Astrocyte (in vitro differentiated cells and primary cell): Measurements from ENCODE around the gene PLCH1. TPM values are rescaled to one million over a fixed set of nuclear protein-coding genes. Genes with fewer than 3 reads are reported as not detected.

Source experiments
- DNase-seq: peaks from one replicate; pipeline ENCODE4 v3.0.0-alpha.2; 2010; ENCODE audit warnings: low read depth
- FAIRE-seq: peaks from 2 replicates; lab custom pipeline; 2011; peaks lifted over from hg19 to GRCh38; lab: Jason Lieb, UNC
- H2AFZ ChIP-seq: 2 replicates; pipeline ENCODE4 v1.6.0; 2012; ENCODE audit warnings: low read depth, low read length, inconsistent platforms
- H3K27ac ChIP-seq: 2 replicates; pipeline ENCODE4 v1.5.1; 2011; ENCODE audit warnings: low read depth, low read length, inconsistent platforms
- H3K27me3 ChIP-seq: 2 replicates; pipeline ENCODE4 v1.6.0; 2011; ENCODE audit warnings: low read length, inconsistent platforms; ENCODE audit not compliant: insufficient read depth
- H3K36me3 ChIP-seq: 2 replicates; pipeline ENCODE4 v1.5.1; 2011; ENCODE audit warnings: low read length, inconsistent platforms; ENCODE audit not compliant: insufficient read depth
- H3K4me1 ChIP-seq: 2 replicates; pipeline ENCODE4 v1.5.1; 2011; ENCODE audit warnings: low read length, inconsistent platforms; ENCODE audit not compliant: insufficient read depth
- H3K4me2 ChIP-seq: 2 replicates; pipeline ENCODE4 v1.6.0; 2012; ENCODE audit warnings: low read length, inconsistent platforms
- H3K4me3 ChIP-seq: 2 replicates; pipeline ENCODE4 v1.5.1; 2011; ENCODE audit warnings: low read depth, mild to moderate bottlenecking, low read length, inconsistent platforms; ENCODE audit not compliant: insufficient read depth
- H3K79me2 ChIP-seq: 2 replicates; pipeline ENCODE4 v1.6.0; 2012; ENCODE audit warnings: mild to moderate bottlenecking, low read length, inconsistent platforms; ENCODE audit not compliant: insufficient read depth
- H3K9ac ChIP-seq: 2 replicates; pipeline ENCODE4 v1.6.0; 2012; ENCODE audit warnings: mild to moderate bottlenecking, low read length, inconsistent platforms
- H3K9me3 ChIP-seq: 2 replicates; pipeline ENCODE4 v1.5.1; 2012; ENCODE audit warnings: low read depth, mild to moderate bottlenecking, low read length, inconsistent platforms; ENCODE audit not compliant: insufficient read depth
- H4K20me1 ChIP-seq: 2 replicates; pipeline ENCODE4 v1.6.0; 2012; ENCODE audit warnings: low read length, inconsistent platforms; ENCODE audit not compliant: insufficient read depth
- H3K27ac Mint-ChIP-seq: one replicate; pipeline ENCODE4 v1.8.0; 2021; ENCODE audit warnings: mild to moderate bottlenecking, mixed read lengths; ENCODE audit not compliant: unreplicated experiment
- H3K27me3 Mint-ChIP-seq: one replicate; pipeline ENCODE4 v1.8.0; 2021; ENCODE audit warnings: low read depth, mixed read lengths; ENCODE audit not compliant: unreplicated experiment
- H3K36me3 Mint-ChIP-seq: one replicate; pipeline ENCODE4 v1.8.0; 2021; ENCODE audit warnings: low read depth, mixed read lengths; ENCODE audit not compliant: unreplicated experiment
- H3K4me1 Mint-ChIP-seq: one replicate; pipeline ENCODE4 v1.8.0; 2021; ENCODE audit warnings: low read depth, mixed read lengths; ENCODE audit not compliant: unreplicated experiment
- H3K4me3 Mint-ChIP-seq: one replicate; pipeline ENCODE4 v1.8.0; 2021; ENCODE audit warnings: mild to moderate bottlenecking, moderate library complexity, mixed read lengths; ENCODE audit not compliant: unreplicated experiment
- H3K9me3 Mint-ChIP-seq: one replicate; pipeline ENCODE4 v1.8.0; 2021; ENCODE audit warnings: mild to moderate bottlenecking, mixed read lengths; ENCODE audit not compliant: unreplicated experiment
- CTCF ChIP-seq: IDR thresholded peaks from 2 replicates; pipeline ENCODE4 v1.5.1; 2011; ENCODE audit warnings: low read depth, mild to moderate bottlenecking, inconsistent platforms, low read length, moderate library complexity; ENCODE audit not compliant: insufficient read depth
- EZH2 ChIP-seq: IDR thresholded peaks from 2 replicates; pipeline ENCODE4 v1.6.1; 2012; ENCODE audit warnings: mild to moderate bottlenecking, low read length, inconsistent platforms; ENCODE audit not compliant: insufficient read depth
- total RNA-seq: library from RNA; stranded (reverse); gene quantifications from 2 replicates; pipeline ENCODE4 v1.2.1, GENCODE V29; 2021

Gene PLCH1
- total RNA-seq, 1 donor from 2014 or later = 1.2 TPM

- Histone ChIP-seq H3K4me3 (no peak overlapping the region), H2AFZ (no peak overlapping the region), H3K4me2 (no peak overlapping the region), H4K20me1 (no peaks in the 10 kb centered on the region), H3K9ac (no peak overlapping the region), H3K4me1 (peaks cover 5% of the 10 kb centered on the region), H3K27me3 (peaks cover 23% of the 10 kb centered on the region), H3K79me2 (no peaks in the 10 kb centered on the region), H3K36me3 (no peaks in the 10 kb centered on the region), H3K27ac (no peak overlapping the region), H3K9me3 (no peaks in the 10 kb centered on the region)
- Mint-ChIP-seq H3K9me3 (no peaks in the 10 kb centered on the region), H3K27me3 (peaks cover 5% of the 10 kb centered on the region), H3K27ac (no peak overlapping the region), H3K4me1 (peaks cover 4% of the 10 kb centered on the region), H3K4me3 (no peak overlapping the region), H3K36me3 (no peaks in the 10 kb centered on the region)
- DNase-seq (no peak), FAIRE-seq (no peak)
- TF ChIP-seq EZH2 (no peak), CTCF (no peak)
Observed at GRCh38 chr3:155739154-155739553, 5.7 kb downstream of the PLCH1 start.

- Histone ChIP-seq H3K4me2 (no peak overlapping the region), H3K27me3 (peaks cover 21% of the 10 kb centered on the region), H3K79me2 (no peaks in the 10 kb centered on the region), H4K20me1 (no peaks in the 10 kb centered on the region), H3K9me3 (no peaks in the 10 kb centered on the region), H3K36me3 (no peaks in the 10 kb centered on the region), H3K4me1 (peaks cover 3% of the 10 kb centered on the region), H2AFZ (no peak overlapping the region), H3K9ac (no peak overlapping the region), H3K4me3 (no peak overlapping the region), H3K27ac (no peak overlapping the region)
- no peaks in the 10 kb centered on the region for H3K36me3 Mint-ChIP-seq
- H3K27me3 Mint-ChIP-seq = peaks cover 5% of the 10 kb centered on the region
- FAIRE-seq (no peak), DNase-seq (no peak)
- TF ChIP-seq CTCF (no peak), EZH2 (no peak)
- H3K4me3 Mint-ChIP-seq = no peak overlapping the region
- no peaks in the 10 kb centered on the region for H3K9me3 Mint-ChIP-seq
- peaks cover 4% of the 10 kb centered on the region for H3K4me1 Mint-ChIP-seq
- H3K27ac Mint-ChIP-seq = no peak overlapping the region
Observed at GRCh38 chr3:155738580-155739076, 6.2 kb downstream of the PLCH1 start.

- Histone ChIP-seq H4K20me1 (no peaks in the 10 kb centered on the region), H3K79me2 (no peaks in the 10 kb centered on the region), H3K27me3 (peaks cover 15% of the 10 kb centered on the region), H3K36me3 (no peaks in the 10 kb centered on the region), H3K4me2 (no peak overlapping the region), H3K27ac (no peak overlapping the region), H3K9me3 (no peaks in the 10 kb centered on the region), H3K9ac (no peak overlapping the region), H2AFZ (peak overlapping the region; percentile 29), H3K4me1 (no peaks in the 10 kb centered on the region), H3K4me3 (no peak overlapping the region)
- TF ChIP-seq CTCF = no peak
- TF ChIP-seq EZH2 = no peak
- H3K4me1 Mint-ChIP-seq = peaks cover 4% of the 10 kb centered on the region
- no peak overlapping the region for H3K4me3 Mint-ChIP-seq
- DNase-seq = no peak
- H3K27me3 Mint-ChIP-seq = peaks cover 5% of the 10 kb centered on the region
- no peaks in the 10 kb centered on the region for H3K9me3 Mint-ChIP-seq
- H3K36me3 Mint-ChIP-seq = no peaks in the 10 kb centered on the region
- FAIRE-seq = no peak
- H3K27ac Mint-ChIP-seq = no peak overlapping the region
Observed at GRCh38 chr3:155737844-155738460, 6.9 kb downstream of the PLCH1 start.
